ENCODE results near the gene CCDC106.

Gene CCDC106

GRCh38 chr19:55638864-55639359, 9.1 kb upstream of the CCDC106 start (continued):
- TF ChIP-seq, protein P1, sequence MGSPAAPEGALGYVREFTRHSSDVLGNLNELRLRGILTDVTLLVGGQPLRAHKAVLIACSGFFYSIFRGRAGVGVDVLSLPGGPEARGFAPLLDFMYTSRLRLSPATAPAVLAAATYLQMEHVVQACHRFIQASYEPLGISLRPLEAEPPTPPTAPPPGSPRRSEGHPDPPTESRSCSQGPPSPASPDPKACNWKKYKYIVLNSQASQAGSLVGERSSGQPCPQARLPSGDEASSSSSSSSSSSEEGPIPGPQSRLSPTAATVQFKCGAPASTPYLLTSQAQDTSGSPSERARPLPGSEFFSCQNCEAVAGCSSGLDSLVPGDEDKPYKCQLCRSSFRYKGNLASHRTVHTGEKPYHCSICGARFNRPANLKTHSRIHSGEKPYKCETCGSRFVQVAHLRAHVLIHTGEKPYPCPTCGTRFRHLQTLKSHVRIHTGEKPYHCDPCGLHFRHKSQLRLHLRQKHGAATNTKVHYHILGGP (tag by site-specific recombination; IDR thresholded peaks at IDR 0.05): no peak
- TF ChIP-seq ZNF184 (tag by site-specific recombination; IDR thresholded peaks at IDR 0.05): no peak
- no peak for TF ChIP-seq ZNF18 (tag by site-specific recombination; IDR thresholded peaks at IDR 0.05)
- peak; percentile 38 for TF ChIP-seq ZBTB17 (tag by site-specific recombination; IDR thresholded peaks at IDR 0.05)
- TF ChIP-seq, protein P2, sequence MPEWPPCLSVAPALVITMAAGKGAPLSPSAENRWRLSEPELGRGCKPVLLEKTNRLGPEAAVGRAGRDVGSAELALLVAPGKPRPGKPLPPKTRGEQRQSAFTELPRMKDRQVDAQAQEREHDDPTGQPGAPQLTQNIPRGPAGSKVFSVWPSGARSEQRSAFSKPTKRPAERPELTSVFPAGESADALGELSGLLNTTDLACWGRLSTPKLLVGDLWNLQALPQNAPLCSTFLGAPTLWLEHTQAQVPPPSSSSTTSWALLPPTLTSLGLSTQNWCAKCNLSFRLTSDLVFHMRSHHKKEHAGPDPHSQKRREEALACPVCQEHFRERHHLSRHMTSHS (tag by site-specific recombination; IDR thresholded peaks at IDR 0.05): no peak
- TF ChIP-seq, protein P3, sequence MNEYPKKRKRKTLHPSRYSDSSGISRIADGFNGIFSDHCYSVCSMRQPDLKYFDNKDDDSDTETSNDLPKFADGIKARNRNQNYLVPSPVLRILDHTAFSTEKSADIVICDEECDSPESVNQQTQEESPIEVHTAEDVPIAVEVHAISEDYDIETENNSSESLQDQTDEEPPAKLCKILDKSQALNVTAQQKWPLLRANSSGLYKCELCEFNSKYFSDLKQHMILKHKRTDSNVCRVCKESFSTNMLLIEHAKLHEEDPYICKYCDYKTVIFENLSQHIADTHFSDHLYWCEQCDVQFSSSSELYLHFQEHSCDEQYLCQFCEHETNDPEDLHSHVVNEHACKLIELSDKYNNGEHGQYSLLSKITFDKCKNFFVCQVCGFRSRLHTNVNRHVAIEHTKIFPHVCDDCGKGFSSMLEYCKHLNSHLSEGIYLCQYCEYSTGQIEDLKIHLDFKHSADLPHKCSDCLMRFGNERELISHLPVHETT (tag by site-specific recombination; IDR thresholded peaks at IDR 0.05): 0 out of 2 replicates have a peak, but pooled peaks have one; percentile 25
- no peak for TF ChIP-seq ZNF558 (tag by site-specific recombination; IDR thresholded peaks at IDR 0.05)
- no peak for TF ChIP-seq ZNF302 (tag by site-specific recombination; IDR thresholded peaks at IDR 0.05; ENCODE audit: low read depth)
- no peak for TF ChIP-seq RBAK (tag by site-specific recombination; IDR thresholded peaks at IDR 0.05)
- no peak for TF ChIP-seq ZNF26 (tag by site-specific recombination; IDR thresholded peaks at IDR 0.05)
- no peak for TF ChIP-seq ZNF112 (tag by site-specific recombination; IDR thresholded peaks at IDR 0.05)
- TF ChIP-seq ZNF610 (tag by site-specific recombination; IDR thresholded peaks at IDR 0.05; ENCODE audit: borderline replicate concordance): peak; percentile 42; the same call in 1 of the 2 replicates
- TF ChIP-seq ZBTB20 (tag by site-specific recombination; IDR thresholded peaks at IDR 0.05): peak; percentile 73; the same call in 1 of the 2 replicates
- TF ChIP-seq YY2 (tag by site-specific recombination; IDR thresholded peaks at IDR 0.05): peak; percentile 85
- TF ChIP-seq ZEB2 (tag by site-specific recombination; IDR thresholded peaks at IDR 0.05): no peak
- no peak for TF ChIP-seq KLF10 (tag by site-specific recombination; IDR thresholded peaks at IDR 0.05)
- no peak for TF ChIP-seq ZNF626 (tag by site-specific recombination; IDR thresholded peaks at IDR 0.05)
- TF ChIP-seq ZNF561 (tag by site-specific recombination; IDR thresholded peaks at IDR 0.05; ENCODE audit: borderline replicate concordance): 0 out of 2 replicates have a peak, but pooled peaks have one; percentile 48
- no peak for TF ChIP-seq KLF7 (tag by site-specific recombination; IDR thresholded peaks at IDR 0.05; ENCODE audit: borderline replicate concordance)
- TF ChIP-seq, protein P4, sequence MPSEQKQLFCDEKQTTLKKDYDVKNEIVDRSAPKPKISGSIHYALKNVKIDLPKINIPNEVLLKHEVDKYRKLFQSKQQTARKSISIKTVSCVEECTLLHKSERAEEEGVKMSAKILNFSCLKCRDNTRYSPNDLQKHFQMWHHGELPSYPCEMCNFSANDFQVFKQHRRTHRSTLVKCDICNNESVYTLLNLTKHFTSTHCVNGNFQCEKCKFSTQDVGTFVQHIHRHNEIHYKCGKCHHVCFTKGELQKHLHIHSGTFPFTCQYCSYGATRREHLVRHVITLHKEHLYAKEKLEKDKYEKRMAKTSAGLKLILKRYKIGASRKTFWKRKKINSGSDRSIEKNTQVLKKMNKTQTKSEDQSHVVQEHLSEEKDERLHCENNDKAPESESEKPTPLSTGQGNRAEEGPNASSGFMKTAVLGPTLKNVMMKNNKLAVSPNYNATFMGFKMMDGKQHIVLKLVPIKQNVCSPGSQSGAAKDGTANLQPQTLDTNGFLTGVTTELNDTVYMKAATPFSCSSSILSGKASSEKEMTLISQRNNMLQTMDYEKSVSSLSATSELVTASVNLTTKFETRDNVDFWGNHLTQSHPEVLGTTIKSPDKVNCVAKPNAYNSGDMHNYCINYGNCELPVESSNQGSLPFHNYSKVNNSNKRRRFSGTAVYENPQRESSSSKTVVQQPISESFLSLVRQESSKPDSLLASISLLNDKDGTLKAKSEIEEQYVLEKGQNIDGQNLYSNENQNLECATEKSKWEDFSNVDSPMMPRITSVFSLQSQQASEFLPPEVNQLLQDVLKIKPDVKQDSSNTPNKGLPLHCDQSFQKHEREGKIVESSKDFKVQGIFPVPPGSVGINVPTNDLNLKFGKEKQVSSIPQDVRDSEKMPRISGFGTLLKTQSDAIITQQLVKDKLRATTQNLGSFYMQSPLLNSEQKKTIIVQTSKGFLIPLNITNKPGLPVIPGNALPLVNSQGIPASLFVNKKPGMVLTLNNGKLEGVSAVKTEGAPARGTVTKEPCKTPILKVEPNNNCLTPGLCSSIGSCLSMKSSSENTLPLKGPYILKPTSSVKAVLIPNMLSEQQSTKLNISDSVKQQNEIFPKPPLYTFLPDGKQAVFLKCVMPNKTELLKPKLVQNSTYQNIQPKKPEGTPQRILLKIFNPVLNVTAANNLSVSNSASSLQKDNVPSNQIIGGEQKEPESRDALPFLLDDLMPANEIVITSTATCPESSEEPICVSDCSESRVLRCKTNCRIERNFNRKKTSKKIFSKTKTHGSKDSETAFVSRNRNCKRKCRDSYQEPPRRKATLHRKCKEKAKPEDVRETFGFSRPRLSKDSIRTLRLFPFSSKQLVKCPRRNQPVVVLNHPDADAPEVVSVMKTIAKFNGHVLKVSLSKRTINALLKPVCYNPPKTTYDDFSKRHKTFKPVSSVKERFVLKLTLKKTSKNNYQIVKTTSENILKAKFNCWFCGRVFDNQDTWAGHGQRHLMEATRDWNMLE (tag by site-specific recombination; conservative IDR thresholded peaks at IDR 0.05; ENCODE audit: low read depth): peak; percentile 73
- TF ChIP-seq ZNF580 (tag by site-specific recombination; IDR thresholded peaks at IDR 0.05): peak; percentile 76; the same call in 1 of the 2 replicates
- TF ChIP-seq ZNF513 (tag by site-specific recombination; IDR thresholded peaks at IDR 0.05): no peak
- TF ChIP-seq ZNF221 (tag by site-specific recombination; IDR thresholded peaks at IDR 0.05; ENCODE audit: borderline replicate concordance): no peak
- TF ChIP-seq, protein P5, sequence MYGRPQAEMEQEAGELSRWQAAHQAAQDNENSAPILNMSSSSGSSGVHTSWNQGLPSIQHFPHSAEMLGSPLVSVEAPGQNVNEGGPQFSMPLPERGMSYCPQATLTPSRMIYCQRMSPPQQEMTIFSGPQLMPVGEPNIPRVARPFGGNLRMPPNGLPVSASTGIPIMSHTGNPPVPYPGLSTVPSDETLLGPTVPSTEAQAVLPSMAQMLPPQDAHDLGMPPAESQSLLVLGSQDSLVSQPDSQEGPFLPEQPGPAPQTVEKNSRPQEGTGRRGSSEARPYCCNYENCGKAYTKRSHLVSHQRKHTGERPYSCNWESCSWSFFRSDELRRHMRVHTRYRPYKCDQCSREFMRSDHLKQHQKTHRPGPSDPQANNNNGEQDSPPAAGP (tag by site-specific recombination; IDR thresholded peaks at IDR 0.05): no peak
- no peak for TF ChIP-seq ZNF660 (tag by site-specific recombination; IDR thresholded peaks at IDR 0.05)
